Measurements from ENCODE around the gene CALML3. TPM values are rescaled to one million over a fixed set of nuclear protein-coding genes. Genes with fewer than 3 reads are reported as not detected.

The CALML3 gene
- total RNA-seq, 2 donors from 2014 or later: not detected

DNA sequence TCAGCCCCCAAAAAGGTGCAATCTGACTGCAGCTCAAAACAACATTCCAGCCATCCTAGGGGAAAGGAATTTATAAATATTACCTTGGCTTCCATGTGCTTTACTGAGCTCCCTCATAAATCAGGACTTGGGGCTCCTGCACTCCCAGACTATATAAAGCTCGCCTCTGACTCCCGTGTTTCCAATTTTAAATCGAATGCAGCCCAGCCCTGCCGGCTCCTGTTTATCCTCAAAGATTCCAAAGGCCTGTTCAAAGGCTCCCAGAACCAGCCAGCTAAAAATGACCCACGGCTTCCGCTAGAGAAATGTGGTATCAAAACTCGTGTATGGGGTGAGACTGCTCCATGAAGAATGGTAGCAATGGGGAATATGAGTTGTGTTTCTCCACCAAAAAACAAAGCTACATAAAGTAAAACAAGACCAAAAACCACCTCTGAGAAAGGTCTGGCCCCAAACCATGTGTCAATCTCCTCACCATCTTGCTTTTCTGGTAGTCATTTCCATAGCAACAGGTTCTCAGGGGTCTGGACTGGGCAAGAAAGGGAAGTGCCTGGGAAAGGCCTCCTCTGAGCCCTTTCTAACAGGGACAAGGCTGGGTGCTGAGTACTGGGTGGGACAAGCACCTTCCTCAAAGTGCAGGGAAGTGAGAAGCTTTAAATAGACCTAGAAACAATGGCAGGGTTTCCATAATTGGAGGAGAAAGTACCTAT, 5.1 kb downstream of the CALML3 start:
- Mint-ChIP-seq H3K36me3 (ENCODE audit: insufficient read depth in 2 of 2) (no peaks in the 10 kb centered on the region), H3K27me3 (ENCODE audit: low read depth) (no peaks in the 10 kb centered on the region), H3K27ac (no peak overlapping the region), H3K4me1 (ENCODE audit: low read depth) (no peaks in the 10 kb centered on the region), H3K9me3 (no peaks in the 10 kb centered on the region), H3K4me3 (no peak overlapping the region)
- ATAC-seq (replicated peaks in 1 of 2) (no peak), DNase-seq (no peak)

GRCh38 chr10:5530412-5530806, 5.6 kb downstream of the CALML3 start:
- no peaks in the 10 kb centered on the region for H3K36me3 Mint-ChIP-seq (ENCODE audit: insufficient read depth in 2 of 2)
- H3K4me1 Mint-ChIP-seq (ENCODE audit: low read depth): no peaks in the 10 kb centered on the region
- no peaks in the 10 kb centered on the region for H3K9me3 Mint-ChIP-seq
- DNase-seq (no peak), ATAC-seq (replicated peaks in 1 of 2) (no peak)
- H3K27me3 Mint-ChIP-seq (ENCODE audit: low read depth): no peaks in the 10 kb centered on the region
- no peak overlapping the region for H3K4me3 Mint-ChIP-seq
- no peak overlapping the region for H3K27ac Mint-ChIP-seq

- no peak for ATAC-seq (replicated peaks in 1 of 2)
- Mint-ChIP-seq H3K4me1 (ENCODE audit: low read depth) (no peaks in the 10 kb centered on the region), H3K36me3 (ENCODE audit: insufficient read depth in 2 of 2) (no peaks in the 10 kb centered on the region), H3K27me3 (ENCODE audit: low read depth) (no peaks in the 10 kb centered on the region), H3K9me3 (no peaks in the 10 kb centered on the region), H3K4me3 (no peak overlapping the region), H3K27ac (no peak overlapping the region)
- DNase-seq: no peak
Measured at GRCh38 chr10:5530846-5531557, 6.2 kb downstream of the CALML3 start.

DNA sequence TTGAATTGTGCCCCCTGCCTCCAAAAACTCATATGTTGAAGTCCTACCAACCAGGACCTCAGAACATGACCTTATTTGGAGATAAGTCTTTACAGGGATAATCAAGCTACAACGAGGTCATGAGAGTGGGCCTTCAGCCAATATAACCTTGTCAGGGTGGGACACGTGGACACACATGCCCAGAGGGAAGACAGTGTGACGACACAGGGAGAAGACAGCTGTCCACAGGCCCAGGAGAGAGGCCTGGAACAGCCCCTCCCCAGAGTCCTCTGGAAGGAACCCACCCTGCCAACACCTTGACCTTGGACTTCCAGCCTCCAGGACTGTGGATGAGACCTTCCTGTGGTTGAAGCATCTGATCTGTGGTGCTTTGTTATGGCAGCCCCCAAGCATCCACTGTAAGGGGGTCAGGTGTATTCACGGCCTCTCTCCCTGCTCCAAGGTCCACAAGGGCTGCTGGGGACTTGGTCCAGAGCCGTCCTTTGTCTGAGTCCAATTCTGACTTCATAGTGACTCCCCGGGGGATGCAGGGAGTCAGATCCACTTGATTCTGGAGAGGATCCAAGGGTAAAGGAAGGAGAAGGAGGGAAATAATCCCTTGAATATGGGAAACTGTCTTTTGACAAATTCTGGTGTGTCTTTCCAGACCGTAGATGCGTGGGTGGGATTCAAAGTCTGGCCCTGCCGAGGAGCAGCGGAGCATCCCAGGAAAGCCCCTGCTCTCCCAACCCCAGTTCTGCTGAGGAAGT, 7.0 kb downstream of the CALML3 start:
- no peaks in the 10 kb centered on the region for H3K36me3 Mint-ChIP-seq (ENCODE audit: insufficient read depth in 2 of 2)
- DNase-seq (no peak), ATAC-seq (replicated peaks in 1 of 2) (no peak)
- no peaks in the 10 kb centered on the region for H3K27me3 Mint-ChIP-seq (ENCODE audit: low read depth)
- H3K27ac Mint-ChIP-seq: no peak overlapping the region
- H3K4me1 Mint-ChIP-seq (ENCODE audit: low read depth): no peaks in the 10 kb centered on the region
- H3K9me3 Mint-ChIP-seq: no peaks in the 10 kb centered on the region
- no peak overlapping the region for H3K4me3 Mint-ChIP-seq

DNA sequence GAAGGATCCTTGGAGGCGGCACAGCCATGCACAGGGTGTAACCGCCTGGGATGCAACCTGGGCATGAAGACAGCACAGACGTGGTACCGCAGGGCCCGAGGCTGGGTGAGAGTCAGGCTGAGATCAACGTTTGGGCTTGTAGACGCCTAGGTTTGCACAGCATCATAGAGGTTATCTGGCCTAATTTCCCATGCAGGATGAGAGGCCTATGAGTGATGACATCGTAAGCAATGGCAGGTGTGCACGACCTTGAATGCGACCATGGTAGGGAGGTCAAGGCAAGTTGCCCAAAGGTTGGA, 7.5 kb downstream of the CALML3 start:
- no peaks in the 10 kb centered on the region for H3K27me3 Mint-ChIP-seq (ENCODE audit: low read depth)
- no peaks in the 10 kb centered on the region for H3K36me3 Mint-ChIP-seq (ENCODE audit: insufficient read depth in 2 of 2)

GRCh38 chr10:5532618-5533097, 7.9 kb downstream of the CALML3 start:
- no peak overlapping the region for H3K27ac Mint-ChIP-seq
- no peaks in the 10 kb centered on the region for H3K27me3 Mint-ChIP-seq (ENCODE audit: low read depth)
- no peaks in the 10 kb centered on the region for H3K4me1 Mint-ChIP-seq (ENCODE audit: low read depth)
- DNase-seq (no peak), ATAC-seq (replicated peaks in 1 of 2) (no peak)
- H3K36me3 Mint-ChIP-seq (ENCODE audit: insufficient read depth in 2 of 2): no peaks in the 10 kb centered on the region
- H3K9me3 Mint-ChIP-seq: no peaks in the 10 kb centered on the region
- no peak overlapping the region for H3K4me3 Mint-ChIP-seq

More for the DNA sequence above, 7.5 kb downstream of the CALML3 start:
- Mint-ChIP-seq H3K27ac (no peak overlapping the region), H3K4me3 (no peak overlapping the region), H3K4me1 (ENCODE audit: low read depth) (no peaks in the 10 kb centered on the region), H3K9me3 (no peaks in the 10 kb centered on the region)
- ATAC-seq (replicated peaks in 1 of 2) (no peak), DNase-seq (no peak)

- no peak for ATAC-seq (replicated peaks in 1 of 2)
- H3K27me3 Mint-ChIP-seq (ENCODE audit: low read depth): no peaks in the 10 kb centered on the region
- no peaks in the 10 kb centered on the region for H3K9me3 Mint-ChIP-seq
- no peak overlapping the region for H3K27ac Mint-ChIP-seq
- no peak overlapping the region for H3K4me3 Mint-ChIP-seq
- no peaks in the 10 kb centered on the region for H3K4me1 Mint-ChIP-seq (ENCODE audit: low read depth)
- H3K36me3 Mint-ChIP-seq (ENCODE audit: insufficient read depth in 2 of 2): no peaks in the 10 kb centered on the region
- no peak for DNase-seq
Measured at GRCh38 chr10:5533098-5533731, 8.5 kb downstream of the CALML3 start.

DNA sequence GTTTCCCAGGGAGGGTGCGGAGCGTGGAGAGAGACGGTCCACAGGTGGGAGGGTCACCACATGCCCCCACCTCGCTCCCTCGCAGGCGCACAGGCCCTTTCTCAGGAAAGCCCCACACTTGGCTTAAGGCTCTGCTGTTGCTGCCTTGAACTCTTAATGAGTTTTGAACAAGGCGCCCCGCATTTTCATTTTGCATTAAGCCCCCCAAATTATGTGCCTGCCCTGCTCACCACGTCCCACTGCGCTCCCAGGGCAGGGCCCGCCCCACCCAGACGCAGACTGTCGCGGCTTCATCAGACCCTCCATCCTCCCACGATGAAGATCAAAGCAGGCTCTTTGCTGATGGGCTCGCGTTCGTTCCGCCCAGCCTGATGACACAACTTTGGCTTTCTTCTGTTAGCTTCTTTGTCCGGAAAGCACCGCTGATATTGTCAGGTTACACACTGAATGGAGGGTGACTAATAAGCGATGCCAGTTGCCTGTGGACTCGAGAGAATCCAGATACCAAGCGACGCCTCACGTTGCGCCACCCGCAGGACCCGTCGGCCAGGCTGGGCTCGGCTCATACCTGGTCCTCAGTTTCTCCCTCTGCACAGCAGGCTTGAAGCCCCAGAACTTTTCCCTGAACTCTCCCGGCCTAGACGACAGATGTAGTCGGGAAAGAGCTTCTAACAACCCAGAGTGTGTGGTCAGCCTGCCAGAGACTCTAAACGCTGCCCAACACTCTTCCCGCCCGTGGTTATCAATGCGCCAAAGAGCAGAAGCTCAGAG, 9.5 kb downstream of the CALML3 start:
- ATAC-seq (replicated peaks in 1 of 2) (no peak), DNase-seq (no peak)
- no peaks in the 10 kb centered on the region for H3K9me3 Mint-ChIP-seq
- H3K4me3 Mint-ChIP-seq: no peak overlapping the region
- H3K36me3 Mint-ChIP-seq (ENCODE audit: insufficient read depth in 2 of 2): no peaks in the 10 kb centered on the region
- H3K4me1 Mint-ChIP-seq (ENCODE audit: low read depth): peaks cover 1% of the 10 kb centered on the region
- H3K27me3 Mint-ChIP-seq (ENCODE audit: low read depth): no peaks in the 10 kb centered on the region
- H3K27ac Mint-ChIP-seq: no peak overlapping the region

- Mint-ChIP-seq H3K36me3 (ENCODE audit: insufficient read depth in 2 of 2) (no peaks in the 10 kb centered on the region), H3K27ac (no peak overlapping the region), H3K4me1 (ENCODE audit: low read depth) (peaks cover 5% of the 10 kb centered on the region), H3K4me3 (no peak overlapping the region), H3K27me3 (ENCODE audit: low read depth) (no peaks in the 10 kb centered on the region), H3K9me3 (no peaks in the 10 kb centered on the region)
- DNase-seq (no peak), ATAC-seq (replicated peaks in 1 of 2) (no peak)
Measured at GRCh38 chr10:5534880-5535856, 10.4 kb downstream of the CALML3 start.

- peaks cover 0 to 3% of the 10 kb centered on the region in 2 donors for H3K9me3 Mint-ChIP-seq
- H3K27ac Mint-ChIP-seq: no peak overlapping the region
- ATAC-seq (replicated peaks in 1 of 2) (no peak), DNase-seq (no peak)
- no peaks in the 10 kb centered on the region for H3K27me3 Mint-ChIP-seq (ENCODE audit: low read depth)
- no peak overlapping the region for H3K4me3 Mint-ChIP-seq
- H3K4me1 Mint-ChIP-seq (ENCODE audit: low read depth): peaks cover 5% of the 10 kb centered on the region
- H3K36me3 Mint-ChIP-seq (ENCODE audit: insufficient read depth in 2 of 2): no peaks in the 10 kb centered on the region
Measured at GRCh38 chr10:5536486-5537081, 11.8 kb downstream of the CALML3 start.

GRCh38 chr10:5537684-5538083, 12.9 kb downstream of the CALML3 start:
- no peaks in the 10 kb centered on the region for H3K27me3 Mint-ChIP-seq (ENCODE audit: low read depth)
- no peak overlapping the region for H3K27ac Mint-ChIP-seq
- no peak overlapping the region for H3K4me3 Mint-ChIP-seq
- peaks cover 4 to 5% of the 10 kb centered on the region in 2 donors for H3K9me3 Mint-ChIP-seq
- no peak for ATAC-seq (replicated peaks in 1 of 2)
- H3K36me3 Mint-ChIP-seq (ENCODE audit: insufficient read depth in 2 of 2): peaks cover 1 to 6% of the 10 kb centered on the region in 2 donors
- peaks cover 5% of the 10 kb centered on the region for H3K4me1 Mint-ChIP-seq (ENCODE audit: low read depth)
- DNase-seq: no peak

Measured in activated T-cell treated with anti-CD3 and anti-CD28 coated beads, Interleukin-2, amount 50 U/mL, for 72 hours (primary cell).